HepG2 (cell line): ENCODE results near the gene CKM. TPM values are rescaled to one million over a fixed set of nuclear protein-coding genes. Genes with fewer than 3 reads are reported as not detected.
A peak's percentile ranks its signal among the peaks of the same experiment; 100 is the strongest.

Experiments
- AKAP8 ChIP-seq: sonication (generic); formaldehyde crosslinking; IDR thresholded peaks from 2 replicates; pipeline ENCODE4 v1.5.1; 2020; ENCODE audit warnings: mild to moderate bottlenecking, missing genetic modification reagents
- CAMTA2 ChIP-seq: sonication (generic); formaldehyde crosslinking; IDR thresholded peaks from 2 replicates; pipeline ENCODE4 v1.4.0; 2020; ENCODE audit warnings: mild to moderate bottlenecking, missing genetic modification reagents, borderline replicate concordance
- HOXA5 ChIP-seq: sonication (generic); formaldehyde crosslinking; IDR thresholded peaks from 2 replicates; pipeline ENCODE4 v1.4.0; 2020; ENCODE audit warnings: missing genetic modification reagents
- JARID2 ChIP-seq: sonication (generic); formaldehyde crosslinking; IDR thresholded peaks from 2 replicates; pipeline ENCODE4 v1.8.1; 2023; ENCODE audit warnings: missing genetic modification reagents, inconsistent platforms; ENCODE audit not compliant: insufficient replicate concordance
- PLSCR1 ChIP-seq: sonication (generic); formaldehyde crosslinking; IDR thresholded peaks from 2 replicates; pipeline ENCODE4 v1.5.0; 2020; ENCODE audit warnings: missing genetic modification reagents, mild to moderate bottlenecking, borderline replicate concordance
- RAD21 ChIP-seq: fragments of 450-650 bp; formaldehyde crosslinking; IDR thresholded peaks from 2 replicates; pipeline ENCODE4 v1.5.0; 2020; ENCODE audit warnings: mild to moderate bottlenecking
- XBP1 ChIP-seq: sonication (generic); formaldehyde crosslinking; IDR thresholded peaks from 2 replicates; pipeline ENCODE4 v1.5.0; 2020; ENCODE audit warnings: missing genetic modification reagents
- YEATS4 ChIP-seq: sonication (generic); formaldehyde crosslinking; IDR thresholded peaks from 2 replicates; pipeline ENCODE4 v1.4.0; 2020; ENCODE audit warnings: missing genetic modification reagents, borderline replicate concordance
- ZFP62 ChIP-seq: sonication (generic); formaldehyde crosslinking; IDR thresholded peaks from 2 replicates; pipeline ENCODE4 v1.4.0; 2020; ENCODE audit warnings: missing genetic modification reagents
- ZKSCAN8 ChIP-seq: IDR thresholded peaks from 2 replicates; pipeline ENCODE4 v1.6.1; 2016; ENCODE audit warnings: borderline replicate concordance, missing genetic modification reagents, missing compliant biosample characterization
- ZNF260 ChIP-seq: sonication (generic); formaldehyde crosslinking; IDR thresholded peaks from 2 replicates; pipeline ENCODE4 v1.4.0; 2020; ENCODE audit warnings: missing genetic modification reagents, low read depth, mild to moderate bottlenecking, borderline replicate concordance
- ZNF503 ChIP-seq: sonication (generic); formaldehyde crosslinking; IDR thresholded peaks from 2 replicates; pipeline ENCODE4 v1.4.0; 2020; ENCODE audit warnings: missing genetic modification reagents
- ZNF550 ChIP-seq: sonication (generic); formaldehyde crosslinking; IDR thresholded peaks from 2 replicates; pipeline ENCODE4 v1.4.0; 2020; ENCODE audit warnings: mild to moderate bottlenecking, missing genetic modification reagents, borderline replicate concordance
- ZNF597 ChIP-seq: sonication (generic); formaldehyde crosslinking; IDR thresholded peaks from 2 replicates; pipeline ENCODE4 v1.5.0; 2020; ENCODE audit warnings: missing genetic modification reagents
- ZNF761 ChIP-seq: sonication (generic); formaldehyde crosslinking; conservative IDR thresholded peaks from 2 replicates; pipeline ENCODE4 v1.4.0; 2020; ENCODE audit warnings: mild to moderate bottlenecking, missing genetic modification reagents
- ZNF768 ChIP-seq: sonication (generic); formaldehyde crosslinking; IDR thresholded peaks from 2 replicates; pipeline ENCODE4 v1.4.0; 2020; ENCODE audit warnings: missing genetic modification reagents
- ZSCAN22 ChIP-seq: sonication (generic); formaldehyde crosslinking; IDR thresholded peaks from 2 replicates; pipeline ENCODE4 v1.4.0; 2020; ENCODE audit warnings: mild to moderate bottlenecking, missing genetic modification reagents
- polyA plus RNA-seq, 8 experiments: library from polyadenylated mRNA; depleted of rRNA in 3 of 8; stranded (reverse) in 7 of 8; unstranded in 1 of 8; fragments of >200 nt; fragmentation: Illumina TruSeq in 4 of 8; extraction: Trizol in 4 of 8; gene quantifications; 2 replicates each; pipeline versions ENCODE4 v1.2.1 to v1.2.3, GENCODE V29; 2011 to 2016; ENCODE audit warnings: low read depth in 4 of 8, missing spikeins in 1 of 8, mixed read lengths in 1 of 8; ENCODE audit not compliant: insufficient read depth in 1 of 8
- total RNA-seq, 5 experiments: library from RNA; depleted of rRNA; stranded (reverse); fragments of >200 nt; fragmentation: Illumina TruSeq; extraction: Trizol; gene quantifications; 2 replicates each; pipeline ENCODE4 v1.2.3, GENCODE V29; 2016; ENCODE audit warnings: low read depth in 1 of 5
- TF ChIP-seq, protein P1 (sequence below): IDR thresholded peaks from 2 replicates; pipeline ENCODE4 v1.4.0; 2020; ENCODE audit warnings: mild to moderate bottlenecking, missing genetic modification reagents
- TF ChIP-seq, protein P2 (sequence below): IDR thresholded peaks from 2 replicates; pipeline ENCODE4 v1.6.1; 2016; ENCODE audit warnings: low read depth
- TF ChIP-seq, protein P3 (sequence below): sonication (generic); formaldehyde crosslinking; conservative IDR thresholded peaks from 2 replicates; pipeline ENCODE4 v1.5.0; 2020; ENCODE audit warnings: missing genetic modification reagents

Gene CKM
- total and polyA plus RNA-seq, 2 of the 13 experiments (the other 11 are each of a cell fraction or from before 2014, with no cell fraction given): 0.54 to 0.80 TPM

DNA sequence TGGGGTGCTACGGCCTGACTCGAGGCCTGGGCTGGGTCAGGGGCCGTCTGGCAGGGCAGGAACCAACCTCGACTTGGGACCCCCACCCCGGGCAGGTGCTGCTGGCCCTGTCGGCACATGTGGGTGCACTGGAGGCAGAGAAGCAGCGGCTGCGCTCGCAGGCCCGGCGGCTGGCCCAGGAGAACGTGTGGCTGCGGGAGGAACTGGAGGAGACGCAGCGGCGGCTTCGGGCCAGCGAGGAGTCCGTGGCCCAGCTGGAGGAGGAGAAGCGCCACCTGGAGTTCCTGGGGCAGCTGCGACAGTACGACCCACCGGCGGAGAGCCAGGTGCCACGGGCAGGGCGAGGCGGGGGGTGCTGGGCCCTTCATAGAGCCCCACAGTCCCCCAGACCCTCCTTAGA is 23.8 kb upstream of the CKM start (continued):
- TF ChIP-seq PLSCR1 (no peak), ZSCAN22 (CRISPR knock-in tag) (no peak), HOXA5 (CRISPR knock-in tag) (no peak), ZNF503 (CRISPR knock-in tag) (no peak), XBP1 (CRISPR knock-in tag) (no peak), ZNF550 (CRISPR knock-in tag) (no peak), ZKSCAN8 (CRISPR knock-in tag) (no peak), ZFP62 (CRISPR knock-in tag) (no peak), ZNF260 (CRISPR knock-in tag) (no peak), ZNF768 (CRISPR knock-in tag) (peak; percentile 30; the same call in 1 of the 2 replicates), CAMTA2 (CRISPR knock-in tag) (no peak), YEATS4 (no peak), RAD21 (CRISPR knock-in tag) (peak; percentile 37; the same call in 1 of the 2 replicates), AKAP8 (peak; percentile 61; the same call in 1 of the 2 replicates), ZNF761 (CRISPR knock-in tag) (no peak), JARID2 (no peak), ZNF597 (no peak)
- TF ChIP-seq, protein P1, sequence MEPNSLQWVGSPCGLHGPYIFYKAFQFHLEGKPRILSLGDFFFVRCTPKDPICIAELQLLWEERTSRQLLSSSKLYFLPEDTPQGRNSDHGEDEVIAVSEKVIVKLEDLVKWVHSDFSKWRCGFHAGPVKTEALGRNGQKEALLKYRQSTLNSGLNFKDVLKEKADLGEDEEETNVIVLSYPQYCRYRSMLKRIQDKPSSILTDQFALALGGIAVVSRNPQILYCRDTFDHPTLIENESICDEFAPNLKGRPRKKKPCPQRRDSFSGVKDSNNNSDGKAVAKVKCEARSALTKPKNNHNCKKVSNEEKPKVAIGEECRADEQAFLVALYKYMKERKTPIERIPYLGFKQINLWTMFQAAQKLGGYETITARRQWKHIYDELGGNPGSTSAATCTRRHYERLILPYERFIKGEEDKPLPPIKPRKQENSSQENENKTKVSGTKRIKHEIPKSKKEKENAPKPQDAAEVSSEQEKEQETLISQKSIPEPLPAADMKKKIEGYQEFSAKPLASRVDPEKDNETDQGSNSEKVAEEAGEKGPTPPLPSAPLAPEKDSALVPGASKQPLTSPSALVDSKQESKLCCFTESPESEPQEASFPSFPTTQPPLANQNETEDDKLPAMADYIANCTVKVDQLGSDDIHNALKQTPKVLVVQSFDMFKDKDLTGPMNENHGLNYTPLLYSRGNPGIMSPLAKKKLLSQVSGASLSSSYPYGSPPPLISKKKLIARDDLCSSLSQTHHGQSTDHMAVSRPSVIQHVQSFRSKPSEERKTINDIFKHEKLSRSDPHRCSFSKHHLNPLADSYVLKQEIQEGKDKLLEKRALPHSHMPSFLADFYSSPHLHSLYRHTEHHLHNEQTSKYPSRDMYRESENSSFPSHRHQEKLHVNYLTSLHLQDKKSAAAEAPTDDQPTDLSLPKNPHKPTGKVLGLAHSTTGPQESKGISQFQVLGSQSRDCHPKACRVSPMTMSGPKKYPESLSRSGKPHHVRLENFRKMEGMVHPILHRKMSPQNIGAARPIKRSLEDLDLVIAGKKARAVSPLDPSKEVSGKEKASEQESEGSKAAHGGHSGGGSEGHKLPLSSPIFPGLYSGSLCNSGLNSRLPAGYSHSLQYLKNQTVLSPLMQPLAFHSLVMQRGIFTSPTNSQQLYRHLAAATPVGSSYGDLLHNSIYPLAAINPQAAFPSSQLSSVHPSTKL: no peak
- TF ChIP-seq, protein P2, sequence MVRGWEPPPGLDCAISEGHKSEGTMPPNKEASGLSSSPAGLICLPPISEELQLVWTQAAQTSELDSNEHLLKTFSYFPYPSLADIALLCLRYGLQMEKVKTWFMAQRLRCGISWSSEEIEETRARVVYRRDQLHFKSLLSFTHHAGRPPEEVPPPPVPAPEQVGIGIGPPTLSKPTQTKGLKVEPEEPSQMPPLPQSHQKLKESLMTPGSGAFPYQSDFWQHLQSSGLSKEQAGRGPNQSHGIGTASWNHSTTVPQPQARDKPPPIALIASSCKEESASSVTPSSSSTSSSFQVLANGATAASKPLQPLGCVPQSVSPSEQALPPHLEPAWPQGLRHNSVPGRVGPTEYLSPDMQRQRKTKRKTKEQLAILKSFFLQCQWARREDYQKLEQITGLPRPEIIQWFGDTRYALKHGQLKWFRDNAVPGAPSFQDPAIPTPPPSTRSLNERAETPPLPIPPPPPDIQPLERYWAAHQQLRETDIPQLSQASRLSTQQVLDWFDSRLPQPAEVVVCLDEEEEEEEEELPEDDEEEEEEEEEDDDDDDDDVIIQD (CRISPR knock-in tag): no peak
- TF ChIP-seq, protein P3, sequence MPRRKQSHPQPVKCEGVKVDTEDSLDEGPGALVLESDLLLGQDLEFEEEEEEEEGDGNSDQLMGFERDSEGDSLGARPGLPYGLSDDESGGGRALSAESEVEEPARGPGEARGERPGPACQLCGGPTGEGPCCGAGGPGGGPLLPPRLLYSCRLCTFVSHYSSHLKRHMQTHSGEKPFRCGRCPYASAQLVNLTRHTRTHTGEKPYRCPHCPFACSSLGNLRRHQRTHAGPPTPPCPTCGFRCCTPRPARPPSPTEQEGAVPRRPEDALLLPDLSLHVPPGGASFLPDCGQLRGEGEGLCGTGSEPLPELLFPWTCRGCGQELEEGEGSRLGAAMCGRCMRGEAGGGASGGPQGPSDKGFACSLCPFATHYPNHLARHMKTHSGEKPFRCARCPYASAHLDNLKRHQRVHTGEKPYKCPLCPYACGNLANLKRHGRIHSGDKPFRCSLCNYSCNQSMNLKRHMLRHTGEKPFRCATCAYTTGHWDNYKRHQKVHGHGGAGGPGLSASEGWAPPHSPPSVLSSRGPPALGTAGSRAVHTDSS: no peak
